SK-N-SH treated with all-trans-retinoic acid at 6 μM for 48 hours (cell line): Measurements from ENCODE around the gene TRNT1.

Experiments used
- TOX ChIP-seq: fragments of 250-450 bp; sonication (Bioruptor Pico); IDR thresholded peaks from 2 replicates; pipeline ENCODE4 v1.8.0; 2021; ENCODE audit warnings: mild to moderate bottlenecking, moderate library complexity, borderline replicate concordance
- ZFP3 ChIP-seq: fragments of 250-450 bp; sonication (Bioruptor Pico); IDR thresholded peaks from 2 replicates; pipeline ENCODE4 v1.5.0; 2020; ENCODE audit warnings: mild to moderate bottlenecking, moderate library complexity
- ZNF565 ChIP-seq: fragments of 450-650 bp; formaldehyde crosslinking; conservative IDR thresholded peaks from 2 replicates; pipeline ENCODE4 v1.5.0; 2020; ENCODE audit warnings: low read depth, mild to moderate bottlenecking, moderate library complexity

DNA sequence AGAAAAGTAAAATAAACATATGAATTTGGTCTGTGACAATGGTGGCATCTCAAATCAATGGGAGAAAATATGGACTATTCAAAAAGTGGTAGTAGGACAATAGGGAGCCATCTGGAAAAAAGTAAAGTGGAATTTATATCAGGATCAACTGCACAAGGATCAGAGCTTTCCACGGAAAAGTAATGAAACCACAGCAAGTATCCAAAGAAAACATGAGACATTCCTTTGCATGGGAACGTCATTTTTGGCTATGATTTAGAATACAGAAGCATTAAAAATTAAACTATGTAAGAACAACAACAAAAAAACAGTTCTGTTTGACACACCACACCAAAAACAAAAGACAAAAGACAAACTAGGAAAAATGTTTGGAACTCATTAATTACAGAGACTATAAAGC, 34.1 kb downstream of the TRNT1 start:
- TF ChIP-seq ZNF565 (CRISPR knock-in tag) (no peak), ZFP3 (CRISPR knock-in tag) (no peak), TOX (no peak)
